IMR-90 (cell line): ENCODE data around the gene KIAA0408. TPM values are rescaled to one million over a fixed set of nuclear protein-coding genes. Genes with fewer than 3 reads are reported as not detected.

Experiments
- ATAC-seq: fragments of 200-7000 bp; cut with Tn5 transposase; 2 replicates; pipeline ENCODE4 v1.9.1; 2020; ENCODE audit warnings: low read depth, mild to moderate bottlenecking, moderate library complexity
- BruUV-seq: library from RNA; stranded (reverse); fragments of 400-500 nt; replicated peaks from 2 replicates; lab custom pipeline; 2021; lab: Mats Ljungman, UMichigan
- CTCF ChIA-PET: fragments of 300-600 bp; formaldehyde crosslinking; extraction: SDS; loops from one replicate; lab custom pipeline; 2021; ENCODE audit warnings: antibody characterized with exemption; lab: Yijun Ruan, JAX
- POLR2A ChIA-PET: fragments of 300-600 bp; sonication (Branson Sonifier 250); formaldehyde crosslinking; loops from one replicate; lab custom pipeline; 2022; ENCODE audit warnings: antibody characterized with exemption; ENCODE audit not compliant: unreplicated experiment; lab: Charles Lee
- DNase-seq: peaks from one replicate; pipeline ENCODE4 v3.0.0; 2013
- H2AFZ ChIP-seq: replicated peaks from 2 replicates; pipeline ENCODE3; 2013; ENCODE audit warnings: low read length, mild to moderate bottlenecking; ENCODE audit not compliant: poor library complexity
- H2AK5ac ChIP-seq: 2 replicates; pipeline ENCODE4 v1.6.1; 2013; ENCODE audit warnings: low read depth, low read length, inconsistent platforms
- H2AK9ac ChIP-seq: replicated peaks from 2 replicates; pipeline ENCODE3; 2013; ENCODE audit warnings: mild to moderate bottlenecking, low read depth, low read length, moderate library complexity; ENCODE audit not compliant: poor library complexity
- H2BK120ac ChIP-seq: 2 replicates; pipeline ENCODE4 v1.6.1; 2013; ENCODE audit warnings: low read depth, low read length, inconsistent platforms
- H2BK15ac ChIP-seq: 3 replicates; pipeline ENCODE4 v1.6.1; 2013; ENCODE audit warnings: low read depth, low read length, inconsistent platforms
- H2BK20ac ChIP-seq: 2 replicates; pipeline ENCODE4 v1.6.1; 2013; ENCODE audit warnings: low read depth, mild to moderate bottlenecking, inconsistent platforms, low read length, moderate library complexity
- H2BK5ac ChIP-seq: 2 replicates; pipeline ENCODE4 v1.6.1; 2013; ENCODE audit warnings: mild to moderate bottlenecking, low read depth, low read length, inconsistent platforms; ENCODE audit not compliant: poor library complexity, severe bottlenecking
- H3K14ac ChIP-seq: replicated peaks from 2 replicates; pipeline ENCODE4 v1.6.1; 2013; ENCODE audit warnings: low read depth, low read length, inconsistent platforms
- H3K18ac ChIP-seq: 2 replicates; pipeline ENCODE4 v1.6.1; 2013; ENCODE audit warnings: low read depth, low read length, control low read depth
- H3K23ac ChIP-seq: 2 replicates; pipeline ENCODE4 v1.6.1; 2013; ENCODE audit warnings: low read depth, low read length, inconsistent platforms
- H3K27ac ChIP-seq: 2 replicates; pipeline ENCODE4 v1.5.1; 2013; ENCODE audit warnings: mild to moderate bottlenecking, control low read depth, low read length; ENCODE audit not compliant: insufficient read depth
- H3K27me3 ChIP-seq: 2 replicates; pipeline ENCODE4 v1.6.1; 2013; ENCODE audit warnings: low read length; ENCODE audit not compliant: control insufficient read depth, insufficient read depth
- H3K36me3 ChIP-seq: 2 replicates; pipeline ENCODE4 v1.6.1; 2013; ENCODE audit warnings: low read length, mixed read lengths; ENCODE audit not compliant: control insufficient read depth, insufficient read depth
- H3K4ac ChIP-seq: 2 replicates; pipeline ENCODE4 v1.6.1; 2013; ENCODE audit warnings: low read depth, low read length, inconsistent platforms
- H3K4me1 ChIP-seq: 2 replicates; pipeline ENCODE4 v1.6.1; 2013; ENCODE audit warnings: low read length, mixed read lengths; ENCODE audit not compliant: control insufficient read depth, insufficient read depth
- H3K4me2 ChIP-seq: 2 replicates; pipeline ENCODE4 v1.6.1; 2013; ENCODE audit warnings: low read depth, mild to moderate bottlenecking, control low read depth, low read length, moderate library complexity
- H3K4me3 ChIP-seq: 2 replicates; pipeline ENCODE4 v1.5.1; 2013; ENCODE audit warnings: low read depth, mild to moderate bottlenecking, control low read depth, low read length, moderate library complexity; ENCODE audit not compliant: insufficient read depth
- H3K56ac ChIP-seq: 2 replicates; pipeline ENCODE4 v1.6.1; 2013; ENCODE audit warnings: low read length, inconsistent platforms; ENCODE audit not compliant: insufficient read depth; ENCODE audit errors: extremely low read depth
- H3K79me1 ChIP-seq, 2 experiments: 2 replicates each; pipeline ENCODE4 v1.6.1; 2013; ENCODE audit warnings: low read length in 2 of 2, inconsistent platforms in 1 of 2, low read depth in 1 of 2
- H3K9ac ChIP-seq: 2 replicates; pipeline ENCODE4 v1.6.1; 2013; ENCODE audit warnings: low read depth, low read length, control low read depth
- H3K9me1 ChIP-seq: 2 replicates; pipeline ENCODE4 v1.6.1; 2013; ENCODE audit warnings: low read length, inconsistent platforms; ENCODE audit not compliant: insufficient read depth
- H3K9me3 ChIP-seq: 2 replicates; pipeline ENCODE4 v1.6.1; 2013; ENCODE audit warnings: low read length; ENCODE audit not compliant: control insufficient read depth, insufficient read depth
- H4K20me1 ChIP-seq: 2 replicates; pipeline ENCODE4 v1.6.1; 2013; ENCODE audit warnings: low read length, inconsistent platforms; ENCODE audit not compliant: insufficient read depth
- H4K5ac ChIP-seq: 2 replicates; pipeline ENCODE4 v1.6.1; 2013; ENCODE audit warnings: mild to moderate bottlenecking, low read depth, low read length, control low read depth
- H4K8ac ChIP-seq, 2 experiments: 2 replicates each; pipeline ENCODE4 v1.6.1; 2013; ENCODE audit warnings: low read depth in 2 of 2, low read length in 2 of 2, control low read depth in 1 of 2, inconsistent platforms in 1 of 2
- H4K91ac ChIP-seq: 2 replicates; pipeline ENCODE4 v1.6.1; 2013; ENCODE audit warnings: low read depth, low read length, inconsistent platforms; ENCODE audit not compliant: insufficient read depth
- BHLHE40 ChIP-seq: fragments of 150-350 bp; IDR thresholded peaks from 2 replicates; pipeline ENCODE4 v1.6.1; 2016; ENCODE audit warnings: mild to moderate bottlenecking, low read depth, low read length
- POLR2A ChIP-seq: IDR thresholded peaks from 2 replicates; pipeline ENCODE4 v1.6.1; 2012; ENCODE audit warnings: mild to moderate bottlenecking, low read depth, low read length
- RAD21 ChIP-seq: IDR thresholded peaks from 2 replicates; pipeline ENCODE4 v1.6.1; 2012; ENCODE audit warnings: low read length, improper control_type of control experiment
- SMC3 ChIP-seq: fragments of 150-350 bp; IDR thresholded peaks from 2 replicates; pipeline ENCODE4 v1.6.1; 2016; ENCODE audit warnings: low read depth, mild to moderate bottlenecking, antibody characterized with exemption, low read length, moderate library complexity
- WGBS, 2 experiments: methylation state at CpG; one replicate each; pipeline versions ENCODE4 v1.1.5 to v1.1.7; 2013; ENCODE audit warnings: missing lambda C conversion rate in 2 of 2; ENCODE audit not compliant: insufficient read length in 1 of 2; ENCODE audit errors: extremely low coverage in 2 of 2; 5-methylcytosine and 5-hydroxymethylcytosine counted together
- dilution Hi-C: fragments of 300-500 bp; cut with HindIII; formaldehyde crosslinking; loops from one replicate; pipeline ENCODE4 v1.14.3; 2018; ENCODE audit warnings: low sequenced_read_pairs; ENCODE audit not compliant: unreplicated experiment
- in situ Hi-C: fragments of 300-500 bp; cut with MboI; formaldehyde crosslinking; loops from 3 replicates; pipeline ENCODE4 v1.14.3; 2019; ENCODE audit warnings: low sequenced_read_pairs, inconsistent platforms, mixed read lengths
- intact Hi-C: fragments of 100-400 bp; cut with micrococcal nuclease; formaldehyde crosslinking; loops from 2 replicates; pipeline ENCODE4 v1.10.0; 2022
- polyA plus RNA-seq, 3 experiments: library from polyadenylated mRNA; depleted of rRNA; stranded (reverse); fragments of >200 nt; gene quantifications; 2 replicates each; pipeline ENCODE4 v1.2.3, GENCODE V29; 2012; ENCODE audit warnings: low replicate concordance in 1 of 3
- total RNA-seq: library from RNA; depleted of rRNA; stranded (reverse); fragments of >200 nt; gene quantifications from 2 replicates; pipeline ENCODE4 v1.2.3, GENCODE V29; 2012
- TF ChIP-seq, protein P1 (sequence below): conservative IDR thresholded peaks from 2 replicates; pipeline ENCODE4 v1.5.1; 2012; ENCODE audit warnings: mild to moderate bottlenecking, low read depth, low read length, improper control_type of control experiment
- TF ChIP-seq, protein P2 (sequence below): fragments of 150-350 bp; IDR thresholded peaks from 2 replicates; pipeline ENCODE4 v1.6.1; 2017; ENCODE audit warnings: mild to moderate bottlenecking, antibody characterized with exemption, low read length, low read depth

The KIAA0408 gene
- total and polyA plus RNA-seq, 2 of the 4 experiments (the other 2 are of a cell fraction): 0.90 to 2.9 TPM

GRCh38 chr6:127486934-127487333 is 27.7 kb upstream of the KIAA0408 start:
- Histone ChIP-seq H3K4me2 (no peak overlapping the region), H2BK15ac (no peak overlapping the region), H3K36me3 (no peaks in the 10 kb centered on the region), H2BK5ac (no peak overlapping the region), H3K9me1 (peaks cover 3% of the 10 kb centered on the region; the same call in 1 of the 2 replicates), H3K18ac (no peak overlapping the region), H4K8ac (no peak overlapping the region), H3K79me1 (peaks cover 0 to 3% of the 10 kb centered on the region in 2 experiments; a peak in 1 of 4 replicates), H2BK20ac (no peak overlapping the region), H3K4me1 (peaks cover 4% of the 10 kb centered on the region), H3K9me3 (no peaks in the 10 kb centered on the region), H3K56ac (no peak overlapping the region), H4K91ac (no peak overlapping the region), H3K9ac (no peak overlapping the region), H3K4me3 (no peak overlapping the region), H4K5ac (no peak overlapping the region), H3K23ac (no peak overlapping the region), H2BK120ac (no peak overlapping the region), H2AK9ac (no peak overlapping the region), H3K14ac (no peak overlapping the region), H2AFZ (no peak overlapping the region), H2AK5ac (no peak overlapping the region), H3K27me3 (no peaks in the 10 kb centered on the region), H3K4ac (no peak overlapping the region), H3K27ac (no peak overlapping the region), H4K20me1 (no peaks in the 10 kb centered on the region)
- no peak for ATAC-seq
- TF ChIP-seq RAD21 (no peak), BHLHE40 (no peak), SMC3 (no peak), POLR2A (no peak)
- TF ChIP-seq, protein P1, sequence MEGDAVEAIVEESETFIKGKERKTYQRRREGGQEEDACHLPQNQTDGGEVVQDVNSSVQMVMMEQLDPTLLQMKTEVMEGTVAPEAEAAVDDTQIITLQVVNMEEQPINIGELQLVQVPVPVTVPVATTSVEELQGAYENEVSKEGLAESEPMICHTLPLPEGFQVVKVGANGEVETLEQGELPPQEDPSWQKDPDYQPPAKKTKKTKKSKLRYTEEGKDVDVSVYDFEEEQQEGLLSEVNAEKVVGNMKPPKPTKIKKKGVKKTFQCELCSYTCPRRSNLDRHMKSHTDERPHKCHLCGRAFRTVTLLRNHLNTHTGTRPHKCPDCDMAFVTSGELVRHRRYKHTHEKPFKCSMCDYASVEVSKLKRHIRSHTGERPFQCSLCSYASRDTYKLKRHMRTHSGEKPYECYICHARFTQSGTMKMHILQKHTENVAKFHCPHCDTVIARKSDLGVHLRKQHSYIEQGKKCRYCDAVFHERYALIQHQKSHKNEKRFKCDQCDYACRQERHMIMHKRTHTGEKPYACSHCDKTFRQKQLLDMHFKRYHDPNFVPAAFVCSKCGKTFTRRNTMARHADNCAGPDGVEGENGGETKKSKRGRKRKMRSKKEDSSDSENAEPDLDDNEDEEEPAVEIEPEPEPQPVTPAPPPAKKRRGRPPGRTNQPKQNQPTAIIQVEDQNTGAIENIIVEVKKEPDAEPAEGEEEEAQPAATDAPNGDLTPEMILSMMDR: no peak
- TF ChIP-seq, protein P2, sequence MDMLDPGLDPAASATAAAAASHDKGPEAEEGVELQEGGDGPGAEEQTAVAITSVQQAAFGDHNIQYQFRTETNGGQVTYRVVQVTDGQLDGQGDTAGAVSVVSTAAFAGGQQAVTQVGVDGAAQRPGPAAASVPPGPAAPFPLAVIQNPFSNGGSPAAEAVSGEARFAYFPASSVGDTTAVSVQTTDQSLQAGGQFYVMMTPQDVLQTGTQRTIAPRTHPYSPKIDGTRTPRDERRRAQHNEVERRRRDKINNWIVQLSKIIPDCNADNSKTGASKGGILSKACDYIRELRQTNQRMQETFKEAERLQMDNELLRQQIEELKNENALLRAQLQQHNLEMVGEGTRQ: no peak
- intact Hi-C loops: no loop called here
- DNase-seq: no peak
- BruUV-seq: no TSS peak
- in situ Hi-C loops: no loop called here
- dilution Hi-C loops: no loop called here
- whole genome bisulfite sequencing, 2 experiments: no CpG with 5 or more reads among the region's 3 CpGs
- CTCF ChIA-PET: no interaction called here
- POLR2A ChIA-PET: no interaction called here
